ENCODE data around the gene RNF112. TPM values are rescaled to one million over a fixed set of nuclear protein-coding genes. Genes with fewer than 3 reads are reported as not detected.
A peak's percentile ranks its signal among the peaks of the same experiment; 100 is the strongest.

Gene RNF112
- total RNA-seq, 8 experiments from 2014 or later: 0.35 to 3.7 (median 1.7) TPM; not detected in 1

- in situ Hi-C loops (cut with MboI; ENCODE audit: low pct_unique_long_range_greater_than_20kb in 2 of 9, low sequenced_read_pairs in 9 of 9, unreplicated experiment in 9 of 9): no loop called here
- Histone ChIP-seq H3K4me1 (replicated peaks in 1 of 2) (peaks cover 6 to 11% of the 10 kb centered on the region in 2 donors), H3K27ac (no peak overlapping the region), H3K4me3 (no peak overlapping the region)
- ATAC-seq (replicated peaks in 6 of 8): no peak
- WGBS, 10 experiments: 43 to 91% (median 72%) methylated on average over 2 to 6 of the region's 8 CpGs; no CpG with 5 or more reads in 2 of the 10 experiments
Measured at GRCh38 chr17:19401321-19402010, 9.6 kb upstream of the RNF112 start.

GRCh38 chr17:19402171-19402570 lies 8.9 kb upstream of the RNF112 start:
- ATAC-seq (replicated peaks in 6 of 8): no peak
- in situ Hi-C loops (cut with MboI; ENCODE audit: low pct_unique_long_range_greater_than_20kb in 2 of 9, low sequenced_read_pairs in 9 of 9, unreplicated experiment in 9 of 9): no loop called here
- Histone ChIP-seq H3K27ac (no peak overlapping the region), H3K4me3 (no peak overlapping the region), H3K4me1 (replicated peaks in 1 of 2) (peaks cover 6 to 11% of the 10 kb centered on the region in 2 donors)
- WGBS, 10 experiments: 0 to 100% (median 67%) methylated on average over 1 of the region's 1 CpG; no CpG with 5 or more reads in 5 of the 10 experiments

- Histone ChIP-seq H3K27ac (no peak overlapping the region), H3K4me3 (no peak overlapping the region), H3K4me1 (replicated peaks in 1 of 2) (peaks cover 4 to 8% of the 10 kb centered on the region in 2 donors)
- no peak for ATAC-seq (replicated peaks in 6 of 8)
- WGBS, 10 experiments: 50 to 100% (median 100%) methylated on average over 1 to 2 of the region's 4 CpGs; no CpG with 5 or more reads in 5 of the 10 experiments
- in situ Hi-C loops (cut with MboI; ENCODE audit: low pct_unique_long_range_greater_than_20kb in 2 of 9, low sequenced_read_pairs in 9 of 9, unreplicated experiment in 9 of 9): no loop called here
Measured at GRCh38 chr17:19403021-19403420, 8.0 kb upstream of the RNF112 start.

GRCh38 chr17:19404264-19404663 lies 6.8 kb upstream of the RNF112 start:
- in situ Hi-C loops (cut with MboI; ENCODE audit: low pct_unique_long_range_greater_than_20kb in 2 of 9, low sequenced_read_pairs in 9 of 9, unreplicated experiment in 9 of 9): no loop called here
- no peak overlapping the region for H3K27ac ChIP-seq
- no peaks in the 10 kb centered on the region for H3K4me1 ChIP-seq (replicated peaks in 1 of 2)
- H3K4me3 ChIP-seq: no peak overlapping the region
- WGBS, 10 experiments: 33 to 75% (median 63%) methylated on average over 1 of the region's 1 CpG; no CpG with 5 or more reads in 6 of the 10 experiments
- ATAC-seq (replicated peaks in 6 of 8): no peak

- 40 to 100% (median 82%) methylated on average over 1 to 4 of the region's 5 CpGs; no CpG with 5 or more reads in 4 of the 10 experiments for WGBS, 10 experiments
- H3K4me1 ChIP-seq (replicated peaks in 1 of 2): no peaks in the 10 kb centered on the region
- H3K4me3 ChIP-seq: no peak overlapping the region
- no peak for ATAC-seq (replicated peaks in 6 of 8)
- H3K27ac ChIP-seq: no peak overlapping the region
- in situ Hi-C loops (cut with MboI; ENCODE audit: low pct_unique_long_range_greater_than_20kb in 2 of 9, low sequenced_read_pairs in 9 of 9, unreplicated experiment in 9 of 9): no loop called here
Measured at GRCh38 chr17:19405114-19405513, 5.9 kb upstream of the RNF112 start.

- 89 to 100% (median 100%) methylated on average over 1 to 3 of the region's 10 CpGs; no CpG with 5 or more reads in 4 of the 10 experiments for WGBS, 10 experiments
- no peak for ATAC-seq (replicated peaks in 6 of 8)
- in situ Hi-C loops (cut with MboI; ENCODE audit: low pct_unique_long_range_greater_than_20kb in 2 of 9, low sequenced_read_pairs in 9 of 9, unreplicated experiment in 9 of 9): no loop called here
- H3K4me1 ChIP-seq (replicated peaks in 1 of 2): peaks cover 13 to 15% of the 10 kb centered on the region in 2 donors
- H3K27ac ChIP-seq: no peak overlapping the region
- no peak overlapping the region for H3K4me3 ChIP-seq
Measured at GRCh38 chr17:19407601-19408345, 3.3 kb upstream of the RNF112 start.

- Histone ChIP-seq H3K4me3 (no peak overlapping the region), H3K27ac (no peak overlapping the region), H3K4me1 (replicated peaks in 1 of 2) (peaks cover 13 to 15% of the 10 kb centered on the region in 2 donors)
- no peak for ATAC-seq (replicated peaks in 6 of 8)
- in situ Hi-C loops (cut with MboI; ENCODE audit: low pct_unique_long_range_greater_than_20kb in 2 of 9, low sequenced_read_pairs in 9 of 9, unreplicated experiment in 9 of 9): no loop called here
- WGBS, 10 experiments: 88 to 100% (median 90%) methylated on average over 1 to 2 of the region's 2 CpGs; no CpG with 5 or more reads in 7 of the 10 experiments
Measured at GRCh38 chr17:19408346-19408710, 2.7 kb upstream of the RNF112 start.

GRCh38 chr17:19409066-19409465 lies 2.0 kb upstream of the RNF112 start:
- no peak for ATAC-seq (replicated peaks in 6 of 8)
- in situ Hi-C loops (cut with MboI; ENCODE audit: low pct_unique_long_range_greater_than_20kb in 2 of 9, low sequenced_read_pairs in 9 of 9, unreplicated experiment in 9 of 9): no loop called here
- 80 to 100% (median 95%) methylated on average over 1 to 3 of the region's 3 CpGs; no CpG with 5 or more reads in 6 of the 10 experiments for WGBS, 10 experiments
- Histone ChIP-seq H3K4me3 (no peak overlapping the region), H3K4me1 (replicated peaks in 1 of 2) (peaks cover 13 to 15% of the 10 kb centered on the region in 2 donors), H3K27ac (no peak overlapping the region)

GRCh38 chr17:19409509-19409908 lies 1.5 kb upstream of the RNF112 start:
- 0 to 7% methylated on average over 2 of the region's 3 CpGs; no CpG with 5 or more reads in 8 of the 10 experiments for WGBS, 10 experiments
- in situ Hi-C loops (cut with MboI; ENCODE audit: low pct_unique_long_range_greater_than_20kb in 2 of 9, low sequenced_read_pairs in 9 of 9, unreplicated experiment in 9 of 9): no loop called here
- peak in 1 of 8 experiments; percentile 14 for ATAC-seq (replicated peaks in 6 of 8)
- Histone ChIP-seq H3K4me1 (replicated peaks in 1 of 2) (peaks cover 13 to 15% of the 10 kb centered on the region in 2 donors), H3K4me3 (no peak overlapping the region), H3K27ac (no peak overlapping the region)

- Histone ChIP-seq H3K27ac (no peak overlapping the region), H3K4me1 (replicated peaks in 1 of 2) (peaks cover 13 to 15% of the 10 kb centered on the region in 2 donors), H3K4me3 (no peak overlapping the region)
- peak in 1 of 8 experiments; percentile 34 for ATAC-seq (replicated peaks in 6 of 8)
- 60 to 100% (median 89%) methylated on average over 1 to 4 of the region's 6 CpGs; no CpG with 5 or more reads in 6 of the 10 experiments for WGBS, 10 experiments
- in situ Hi-C loops (cut with MboI; ENCODE audit: low pct_unique_long_range_greater_than_20kb in 2 of 9, low sequenced_read_pairs in 9 of 9, unreplicated experiment in 9 of 9): no loop called here
Measured at GRCh38 chr17:19410091-19410490, 941 bp upstream of the RNF112 start.

- H3K4me3 ChIP-seq: no peak overlapping the region
- H3K27ac ChIP-seq: no peak overlapping the region
- in situ Hi-C loops (cut with MboI; ENCODE audit: low pct_unique_long_range_greater_than_20kb in 2 of 9, low sequenced_read_pairs in 9 of 9, unreplicated experiment in 9 of 9): no loop called here
- WGBS, 10 experiments: 47 to 100% (median 68%) methylated on average over 1 to 5 of the region's 9 CpGs; no CpG with 5 or more reads in 7 of the 10 experiments
- peak in 7 of 8 experiments; percentile 17 to 50 (median 29) for ATAC-seq (replicated peaks in 6 of 8)
- H3K4me1 ChIP-seq (replicated peaks in 1 of 2): peaks cover 13 to 15% of the 10 kb centered on the region in 2 donors
Measured at GRCh38 chr17:19411631-19412030, 599 bp downstream of the RNF112 start.

- Histone ChIP-seq H3K4me3 (no peak overlapping the region), H3K27ac (no peak overlapping the region), H3K4me1 (replicated peaks in 1 of 2) (peaks cover 13 to 15% of the 10 kb centered on the region in 2 donors)
- 100% methylated on average over 2 of the region's 16 CpGs; no CpG with 5 or more reads in 9 of the 10 experiments for whole genome bisulfite sequencing, 10 experiments
- no peak for ATAC-seq (replicated peaks in 6 of 8)
- in situ Hi-C loops (cut with MboI; ENCODE audit: low pct_unique_long_range_greater_than_20kb in 2 of 9, low sequenced_read_pairs in 9 of 9, unreplicated experiment in 9 of 9): no loop called here
Measured at GRCh38 chr17:19412510-19412909, 1.5 kb downstream of the RNF112 start.

- H3K4me3 ChIP-seq: no peak overlapping the region
- in situ Hi-C loops (cut with MboI; ENCODE audit: low pct_unique_long_range_greater_than_20kb in 2 of 9, low sequenced_read_pairs in 9 of 9, unreplicated experiment in 9 of 9): no loop called here
- H3K4me1 ChIP-seq (replicated peaks in 1 of 2): peaks cover 13 to 15% of the 10 kb centered on the region in 2 donors
- WGBS, 10 experiments: no CpG with 5 or more reads among the region's 12 CpGs
- no peak overlapping the region for H3K27ac ChIP-seq
- no peak for ATAC-seq (replicated peaks in 6 of 8)
Measured at GRCh38 chr17:19412984-19413383, 2.0 kb downstream of the RNF112 start.
